Stimulated activated naive CD8-positive, alpha-beta T cell treated with anti-CD3 and anti-CD28 coated beads, Interleukin-15, amount 100 ng/mL, for 72 hours (primary cell): ENCODE measurements around the gene TTC32.
A peak's percentile ranks its signal among the peaks of the same experiment; 100 is the strongest.
"Not testable (repeated sequence)": the region's sequence is repeated elsewhere in the genome, so short reads cannot be mapped to it uniquely, and the experiment has no call there.

Experiments used
- ATAC-seq: fragments of 150-1000 bp; cut with Tn5 transposase; 2 replicates; pipeline ENCODE4 v1.10.0; 2021; ENCODE audit warnings: mild to moderate bottlenecking, moderate library complexity
- DNase-seq, 2 donors: peaks; one replicate each; pipeline ENCODE4 v3.0.0; 2021 to 2022
- H3K27ac Mint-ChIP-seq, 2 donors: one replicate each; pipeline ENCODE4 v1.8.0; 2022; ENCODE audit warnings: mild to moderate bottlenecking in 2 of 2, mixed read lengths in 2 of 2, moderate library complexity in 2 of 2
- H3K27me3 Mint-ChIP-seq: one replicate; pipeline ENCODE4 v1.8.0; 2022; ENCODE audit warnings: mixed read lengths
- H3K4me1 Mint-ChIP-seq: one replicate; pipeline ENCODE4 v1.8.0; 2022; ENCODE audit warnings: mild to moderate bottlenecking, mixed read lengths
- H3K4me3 Mint-ChIP-seq, 2 donors: one replicate each; pipeline ENCODE4 v1.8.0; 2022; ENCODE audit warnings: mild to moderate bottlenecking in 2 of 2, mixed read lengths in 2 of 2, moderate library complexity in 1 of 2
- H3K9me3 Mint-ChIP-seq, 2 donors: one replicate each; pipeline ENCODE4 v1.8.0; 2022; ENCODE audit warnings: mixed read lengths in 2 of 2

The TTC32 gene

GRCh38 chr2:19901442-19902215, at the start of gene TTC32:
TTC32 (minus strand) TSS chr2:19901983; CDS start chr2:19901854, 129 bp downstream.
- H3K9me3 Mint-ChIP-seq, result peaks cover 5 to 8% of the 10 kb centered on the region in 2 donors
- DNase-seq (peak; percentile 93 to 94), ATAC-seq (peak; percentile 89)
- H3K27ac Mint-ChIP-seq, result peak within 1 kb of the TSS; percentile 94 to 99
- H3K4me3 Mint-ChIP-seq, result peak within 1 kb of the TSS; percentile 85 to 91
- peaks cover 51% of the 10 kb centered on the region for H3K4me1 Mint-ChIP-seq
- no peaks in the 10 kb centered on the region for H3K27me3 Mint-ChIP-seq

- ATAC-seq (no peak), DNase-seq (no peak)
- Mint-ChIP-seq H3K27ac (no peak overlapping the region), H3K4me1 (no peaks in the 10 kb centered on the region), H3K4me3 (no peak overlapping the region), H3K9me3 (no peaks in the 10 kb centered on the region), H3K27me3 (no peaks in the 10 kb centered on the region)
Observed at GRCh38 chr2:19949071-19949470, 47.3 kb upstream of the TTC32 start.

GRCh38 chr2:19947184-19947940, 45.6 kb upstream of the TTC32 start:
- ATAC-seq (no peak), DNase-seq (no peak)
- no peak overlapping the region for H3K4me3 Mint-ChIP-seq
- H3K9me3 Mint-ChIP-seq, result no peaks in the 10 kb centered on the region
- H3K27ac Mint-ChIP-seq, result no peak overlapping the region
- no peaks in the 10 kb centered on the region for H3K4me1 Mint-ChIP-seq
- no peaks in the 10 kb centered on the region for H3K27me3 Mint-ChIP-seq

GRCh38 chr2:19944205-19944845, 42.5 kb upstream of the TTC32 start:
- no peak overlapping the region for H3K4me3 Mint-ChIP-seq

GRCh38 chr2:19943189-19943588, 41.4 kb upstream of the TTC32 start:
- Mint-ChIP-seq H3K4me3 (no peak overlapping the region), H3K4me1 (no peaks in the 10 kb centered on the region), H3K27me3 (no peaks in the 10 kb centered on the region), H3K27ac (no peak overlapping the region), H3K9me3 (no peaks in the 10 kb centered on the region)
- no peak for ATAC-seq
- no peak for DNase-seq

More at GRCh38 chr2:19944205-19944845, 42.5 kb upstream of the TTC32 start:
- Mint-ChIP-seq H3K27me3 (no peaks in the 10 kb centered on the region), H3K9me3 (no peaks in the 10 kb centered on the region), H3K27ac (no peak overlapping the region), H3K4me1 (no peaks in the 10 kb centered on the region)
- ATAC-seq (no peak), DNase-seq (no peak)

- ATAC-seq, result no peak
- no peak for DNase-seq
- no peaks in the 10 kb centered on the region for H3K9me3 Mint-ChIP-seq
- H3K4me3 Mint-ChIP-seq, result no peak overlapping the region
- H3K27me3 Mint-ChIP-seq, result no peaks in the 10 kb centered on the region
- H3K4me1 Mint-ChIP-seq, result no peaks in the 10 kb centered on the region
- no peak overlapping the region for H3K27ac Mint-ChIP-seq
Observed at GRCh38 chr2:19942199-19942598, 40.4 kb upstream of the TTC32 start.

- Mint-ChIP-seq H3K9me3 (no peaks in the 10 kb centered on the region), H3K4me1 (no peaks in the 10 kb centered on the region), H3K27me3 (no peaks in the 10 kb centered on the region), H3K27ac (no peak overlapping the region), H3K4me3 (no peak overlapping the region)
- ATAC-seq, result no peak
- DNase-seq, result no peak
Observed at GRCh38 chr2:19937004-19937403, 35.2 kb upstream of the TTC32 start.

- no peak overlapping the region for H3K4me3 Mint-ChIP-seq
- no peaks in the 10 kb centered on the region for H3K9me3 Mint-ChIP-seq
- ATAC-seq, result no peak
- no peaks in the 10 kb centered on the region for H3K27me3 Mint-ChIP-seq
- H3K4me1 Mint-ChIP-seq, result no peaks in the 10 kb centered on the region
- no peak overlapping the region for H3K27ac Mint-ChIP-seq
- no peak for DNase-seq
Observed at GRCh38 chr2:19936203-19936602, 34.4 kb upstream of the TTC32 start.

GRCh38 chr2:19933351-19933981, 31.7 kb upstream of the TTC32 start:
- ATAC-seq, result no peak
- Mint-ChIP-seq H3K9me3 (peaks cover 0 to 1% of the 10 kb centered on the region in 2 donors), H3K27ac (no peak overlapping the region), H3K4me3 (no peak overlapping the region), H3K27me3 (no peaks in the 10 kb centered on the region), H3K4me1 (no peaks in the 10 kb centered on the region)
- DNase-seq, result no peak

GRCh38 chr2:19932928-19933327, 31.1 kb upstream of the TTC32 start:
- H3K4me1 Mint-ChIP-seq, result no peaks in the 10 kb centered on the region
- no peak for ATAC-seq
- H3K9me3 Mint-ChIP-seq, result peaks cover 0 to 4% of the 10 kb centered on the region in 2 donors
- no peak for DNase-seq
- H3K27ac Mint-ChIP-seq, result no peak overlapping the region
- no peak overlapping the region for H3K4me3 Mint-ChIP-seq
- H3K27me3 Mint-ChIP-seq, result no peaks in the 10 kb centered on the region

GRCh38 chr2:19929226-19929625, 27.4 kb upstream of the TTC32 start:
- H3K4me1 Mint-ChIP-seq, result no peaks in the 10 kb centered on the region
- no peak overlapping the region for H3K4me3 Mint-ChIP-seq
- peaks cover 8 to 19% of the 10 kb centered on the region in 2 donors for H3K9me3 Mint-ChIP-seq
- no peak for ATAC-seq
- H3K27me3 Mint-ChIP-seq, result no peaks in the 10 kb centered on the region
- no peak for DNase-seq
- H3K27ac Mint-ChIP-seq, result no peak overlapping the region

GRCh38 chr2:19927816-19928215, 26.0 kb upstream of the TTC32 start:
- H3K9me3 Mint-ChIP-seq, result peaks cover 8 to 19% of the 10 kb centered on the region in 2 donors
- H3K27ac Mint-ChIP-seq, H3K4me1 Mint-ChIP-seq, H3K27me3 Mint-ChIP-seq, DNase-seq, ATAC-seq, H3K4me3 Mint-ChIP-seq: not testable (repeated sequence)

- H3K27ac Mint-ChIP-seq, H3K27me3 Mint-ChIP-seq, ATAC-seq, H3K4me3 Mint-ChIP-seq, DNase-seq, H3K4me1 Mint-ChIP-seq: not testable (repeated sequence)
- peaks cover 8 to 19% of the 10 kb centered on the region in 2 donors for H3K9me3 Mint-ChIP-seq
Observed at GRCh38 chr2:19924526-19924925, 22.7 kb upstream of the TTC32 start.

GRCh38 chr2:19922188-19922587, 20.4 kb upstream of the TTC32 start:
- not testable (repeated sequence) for ATAC-seq, H3K27me3 Mint-ChIP-seq, H3K4me1 Mint-ChIP-seq, DNase-seq, H3K4me3 Mint-ChIP-seq, H3K27ac Mint-ChIP-seq
- H3K9me3 Mint-ChIP-seq, result peaks cover 4 to 15% of the 10 kb centered on the region in 2 donors

GRCh38 chr2:19916385-19916950, 14.7 kb upstream of the TTC32 start:
- Mint-ChIP-seq H3K4me3 (no peak overlapping the region), H3K4me1 (no peaks in the 10 kb centered on the region), H3K27ac (no peak overlapping the region), H3K27me3 (no peaks in the 10 kb centered on the region), H3K9me3 (no peaks in the 10 kb centered on the region)
- ATAC-seq (no peak), DNase-seq (no peak)
